SH-SY5Y (cell line): ENCODE data around the gene CROCC.
"Not testable (repeated sequence)": the region's sequence is repeated elsewhere in the genome, so short reads cannot be mapped to it uniquely, and the experiment has no call there.

Source experiments
- GATA2 ChIP-seq: IDR thresholded peaks from 2 replicates; pipeline ENCODE4 v1.6.1; 2011; ENCODE audit warnings: mild to moderate bottlenecking, low read depth, low read length
- GATA3 ChIP-seq: IDR thresholded peaks from 2 replicates; pipeline ENCODE4 v1.6.1; 2011; ENCODE audit warnings: low read depth, mild to moderate bottlenecking, low read length, moderate library complexity

CROCC gene

GRCh38 chr1:16921391-16922185, at the start of gene CROCC:
Gene CROCC (plus strand): TSS chr1:16921931. CDS start chr1:16922019, 88 bp downstream.
- TF ChIP-seq GATA2 (no peak), GATA3 (no peak)

GRCh38 chr1:16882986-16883385, 38.7 kb upstream of the CROCC start:
- TF ChIP-seq GATA2 (no peak), GATA3 (no peak)

GRCh38 chr1:16886860-16887605, 34.7 kb upstream of the CROCC start:
- TF ChIP-seq GATA2 (no peak), GATA3 (no peak)

- TF ChIP-seq GATA2 (no peak), GATA3 (no peak)
Observed at GRCh38 chr1:16888860-16889816, 32.6 kb upstream of the CROCC start.

GRCh38 chr1:16895598-16896315, 26.0 kb upstream of the CROCC start, which contains the start of gene RNU1-2:
Gene RNU1-2 (plus strand): TSS chr1:16895980.
- TF ChIP-seq GATA3, GATA2: not testable (repeated sequence)

GRCh38 chr1:16896316-16897055, 25.2 kb upstream of the CROCC start:
- TF ChIP-seq GATA2, result 0 out of 2 replicates have a peak, but pooled peaks have one; percentile 26

- TF ChIP-seq GATA3 (no peak), GATA2 (no peak)
Observed at GRCh38 chr1:16900751-16901150, 21.0 kb upstream of the CROCC start.

GRCh38 chr1:16903054-16903453, 18.7 kb upstream of the CROCC start:
- TF ChIP-seq GATA3 (no peak), GATA2 (no peak)

- TF ChIP-seq GATA3 (no peak), GATA2 (no peak)
Observed at GRCh38 chr1:16903458-16903796, 18.3 kb upstream of the CROCC start.

GRCh38 chr1:16904560-16905109, 17.1 kb upstream of the CROCC start:
- TF ChIP-seq GATA2, result no peak
- TF ChIP-seq GATA3, result no peak

GRCh38 chr1:16905110-16905867, 16.4 kb upstream of the CROCC start:
- TF ChIP-seq GATA2 (no peak), GATA3 (no peak)
